ENCODE measurements around the gene CELF2. TPM values are rescaled to one million over a fixed set of nuclear protein-coding genes. Genes with fewer than 3 reads are reported as not detected.

Gene CELF2
- total RNA-seq, 6 donors from 2014 or later: 82.7 to 193 (median 120) TPM

DNA sequence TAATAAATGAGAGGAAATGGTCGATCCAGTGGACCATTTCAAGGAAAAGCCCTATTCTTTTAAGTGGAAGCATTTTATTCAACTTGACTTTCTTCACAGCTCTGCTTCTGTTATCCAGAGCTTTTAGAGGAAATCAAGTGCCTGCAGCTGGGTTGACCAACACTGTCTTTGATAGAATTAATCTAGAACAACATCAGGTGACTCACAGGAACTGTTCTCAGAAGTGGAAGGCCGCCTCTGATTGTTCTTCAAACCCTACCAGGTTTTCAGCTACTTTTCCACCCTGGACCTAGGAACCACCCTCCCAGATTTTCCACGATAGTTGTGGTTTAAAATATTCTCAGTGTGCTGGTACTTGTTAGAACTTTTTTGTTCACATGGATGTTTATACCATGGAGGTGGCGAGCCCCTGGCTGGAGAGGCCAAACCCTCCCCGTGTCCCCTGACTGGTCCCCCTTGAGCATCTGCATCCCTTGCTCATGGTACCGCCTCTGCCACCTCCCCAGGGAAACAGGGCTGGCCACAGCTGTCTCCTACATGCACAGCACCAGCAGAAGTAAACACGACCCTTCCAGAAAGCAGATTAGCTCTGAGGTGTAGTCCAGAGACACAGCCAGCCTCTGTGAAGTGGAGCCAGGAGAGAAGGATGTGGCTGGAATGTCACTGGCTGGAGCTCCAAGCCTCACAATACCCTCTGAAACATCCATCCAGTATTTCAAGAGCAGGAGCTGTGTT, 300.4 kb downstream of the CELF2 start:
- 81 to 86% methylated on average over 7 of the region's 7 CpGs for WGBS, 2 donors
- Histone ChIP-seq H3K4me3 (no peak overlapping the region), H3K4me1 (no peaks in the 10 kb centered on the region), H3K9me3 (no peaks in the 10 kb centered on the region), H3K27ac (no peak overlapping the region), H3K27me3 (no peaks in the 10 kb centered on the region), H3K36me3 (peaks cover 30 to 94% (median 59%) of the 10 kb centered on the region in 4 donors)
- DNase-seq (no peak), ATAC-seq (ENCODE audit: low FRiP score in 2 of 2) (no peak)
- no peak for TF ChIP-seq EP300 (IDR thresholded peaks at IDR 0.05)
- no peak for TF ChIP-seq POLR2A (IDR thresholded peaks at IDR 0.05)
- TF ChIP-seq, protein P1, sequence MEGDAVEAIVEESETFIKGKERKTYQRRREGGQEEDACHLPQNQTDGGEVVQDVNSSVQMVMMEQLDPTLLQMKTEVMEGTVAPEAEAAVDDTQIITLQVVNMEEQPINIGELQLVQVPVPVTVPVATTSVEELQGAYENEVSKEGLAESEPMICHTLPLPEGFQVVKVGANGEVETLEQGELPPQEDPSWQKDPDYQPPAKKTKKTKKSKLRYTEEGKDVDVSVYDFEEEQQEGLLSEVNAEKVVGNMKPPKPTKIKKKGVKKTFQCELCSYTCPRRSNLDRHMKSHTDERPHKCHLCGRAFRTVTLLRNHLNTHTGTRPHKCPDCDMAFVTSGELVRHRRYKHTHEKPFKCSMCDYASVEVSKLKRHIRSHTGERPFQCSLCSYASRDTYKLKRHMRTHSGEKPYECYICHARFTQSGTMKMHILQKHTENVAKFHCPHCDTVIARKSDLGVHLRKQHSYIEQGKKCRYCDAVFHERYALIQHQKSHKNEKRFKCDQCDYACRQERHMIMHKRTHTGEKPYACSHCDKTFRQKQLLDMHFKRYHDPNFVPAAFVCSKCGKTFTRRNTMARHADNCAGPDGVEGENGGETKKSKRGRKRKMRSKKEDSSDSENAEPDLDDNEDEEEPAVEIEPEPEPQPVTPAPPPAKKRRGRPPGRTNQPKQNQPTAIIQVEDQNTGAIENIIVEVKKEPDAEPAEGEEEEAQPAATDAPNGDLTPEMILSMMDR (IDR thresholded peaks at IDR 0.05): no peak
- TF ChIP-seq POLR2AphosphoS5 (IDR thresholded peaks at IDR 0.05): no peak

DNA sequence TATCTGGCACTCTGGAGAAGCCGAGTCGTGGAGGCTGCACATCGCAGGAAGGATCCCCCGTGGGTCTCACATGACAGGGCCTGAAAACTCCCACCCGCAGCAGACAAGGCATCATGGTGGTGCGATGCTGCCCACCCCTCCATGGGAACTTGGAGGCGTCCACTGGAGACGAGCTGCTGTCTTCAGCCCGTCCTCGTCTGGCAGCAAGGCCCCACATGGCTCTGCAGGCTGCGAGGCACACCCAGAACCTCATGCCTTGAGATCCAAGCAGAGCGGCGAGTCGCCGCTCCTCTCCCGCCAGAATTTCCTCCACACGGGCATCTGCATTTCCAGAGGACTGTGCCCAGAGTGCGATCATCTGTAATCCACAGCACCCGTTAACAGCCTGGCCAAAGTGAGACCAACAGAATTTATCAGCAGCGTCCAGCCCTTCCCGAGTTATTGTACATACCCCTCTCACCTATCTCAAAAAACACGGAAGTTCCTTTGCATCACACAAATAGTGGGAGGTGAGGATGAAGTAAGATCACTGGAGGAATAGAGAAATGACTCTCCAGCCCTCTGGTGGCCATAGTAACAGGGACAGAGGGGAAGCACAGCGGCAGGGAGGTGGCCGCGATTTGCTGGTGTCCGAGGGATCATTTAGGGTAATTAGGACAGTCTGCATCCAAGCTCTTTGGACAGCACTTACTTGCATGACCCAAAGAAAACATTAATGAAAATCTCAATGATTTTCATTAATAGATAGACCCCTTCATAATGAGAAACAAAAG, 301.3 kb downstream of the CELF2 start:
- Histone ChIP-seq H3K27me3 (no peaks in the 10 kb centered on the region), H3K9me3 (no peaks in the 10 kb centered on the region), H3K27ac (no peak overlapping the region), H3K4me3 (no peak overlapping the region), H3K36me3 (peaks cover 29 to 97% (median 60%) of the 10 kb centered on the region in 4 donors), H3K4me1 (no peaks in the 10 kb centered on the region)
- no peak for TF ChIP-seq POLR2AphosphoS5 (IDR thresholded peaks at IDR 0.05)
- TF ChIP-seq, protein P1 (IDR thresholded peaks at IDR 0.05): no peak
- no peak for TF ChIP-seq EP300 (IDR thresholded peaks at IDR 0.05)
- TF ChIP-seq POLR2A (IDR thresholded peaks at IDR 0.05): no peak
- ATAC-seq (ENCODE audit: low FRiP score in 2 of 2): no peak
- 92 to 94% methylated on average over 22 to 26 of the region's 26 CpGs for WGBS, 2 donors
- DNase-seq: peak in 1 of 2 donors; percentile 45

DNA sequence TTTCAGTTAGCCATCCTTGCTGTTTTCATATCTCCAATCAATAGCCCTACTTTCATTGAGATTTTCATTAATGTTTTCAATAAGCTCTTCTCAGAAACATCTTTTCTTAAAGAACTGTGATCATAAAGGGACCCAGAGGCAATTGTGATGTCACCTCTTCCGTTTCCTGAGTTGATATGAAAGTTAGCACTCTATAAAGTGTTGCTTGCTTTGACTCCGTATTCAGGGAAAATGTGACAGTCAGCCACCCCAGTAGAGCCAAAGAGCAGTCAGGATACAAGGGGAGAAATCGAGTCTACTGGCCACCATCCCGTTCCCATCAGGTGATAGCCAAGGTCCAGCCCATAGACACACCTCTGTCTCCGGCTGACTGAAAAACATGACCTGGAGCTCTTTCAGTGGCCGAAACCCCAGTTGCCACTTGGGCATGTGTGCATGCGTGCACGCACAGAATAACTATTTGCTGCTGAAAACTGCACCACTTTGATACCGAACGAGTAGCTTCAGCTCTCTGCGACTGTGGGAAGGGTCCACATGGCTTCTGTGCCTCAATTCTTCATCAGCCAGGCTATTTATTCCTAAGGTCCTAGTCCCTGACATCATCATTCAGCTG, 302.4 kb downstream of the CELF2 start:
- Histone ChIP-seq H3K4me3 (no peak overlapping the region), H3K27ac (no peak overlapping the region), H3K36me3 (peaks cover 24 to 97% (median 59%) of the 10 kb centered on the region in 4 donors), H3K9me3 (no peaks in the 10 kb centered on the region), H3K4me1 (no peaks in the 10 kb centered on the region), H3K27me3 (no peaks in the 10 kb centered on the region)
- ATAC-seq (ENCODE audit: low FRiP score in 2 of 2) (no peak), DNase-seq (no peak)
- 86 to 87% methylated on average over 11 of the region's 11 CpGs for WGBS, 2 donors
- TF ChIP-seq POLR2AphosphoS5 (IDR thresholded peaks at IDR 0.05) (no peak), EP300 (IDR thresholded peaks at IDR 0.05) (no peak), POLR2A (IDR thresholded peaks at IDR 0.05) (no peak)
- TF ChIP-seq, protein P1 (IDR thresholded peaks at IDR 0.05): no peak

DNA sequence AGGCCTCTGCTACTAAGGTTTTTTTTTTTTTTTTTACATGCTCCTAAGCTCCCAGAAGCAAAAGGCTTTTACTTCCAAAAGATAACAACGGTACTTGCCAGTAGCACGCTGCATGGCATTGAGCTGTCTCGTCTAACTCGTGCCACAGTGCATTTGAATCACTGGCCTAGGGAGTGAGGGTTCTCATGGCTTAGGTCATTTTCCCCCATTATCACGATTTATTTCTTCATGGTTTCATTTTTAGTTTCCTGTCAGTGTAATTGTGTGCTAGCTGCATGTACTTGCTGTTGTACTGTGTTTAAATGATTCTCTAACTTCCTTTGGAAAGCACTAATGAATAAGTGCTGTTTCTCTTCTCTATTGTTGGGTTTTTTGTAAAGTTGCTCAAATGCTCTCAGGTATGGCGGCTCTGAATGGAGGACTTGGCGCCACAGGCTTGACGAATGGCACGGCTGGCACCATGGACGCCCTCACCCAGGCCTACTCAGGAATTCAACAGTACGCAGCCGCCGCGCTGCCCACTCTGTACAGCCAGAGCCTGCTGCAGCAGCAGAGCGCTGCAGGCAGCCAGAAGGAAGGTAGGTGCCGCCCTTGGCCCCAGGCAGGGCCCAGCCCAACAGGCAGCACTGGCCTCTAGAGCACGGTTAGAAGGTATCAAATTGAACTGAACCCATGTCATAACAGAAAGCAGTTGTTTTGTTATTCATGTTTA, 303.3 kb downstream of the CELF2 start:
- peak in 1 of 2 donors; percentile 60 for DNase-seq
- Histone ChIP-seq H3K9me3 (no peaks in the 10 kb centered on the region), H3K27me3 (no peaks in the 10 kb centered on the region), H3K4me3 (no peak overlapping the region), H3K4me1 (no peaks in the 10 kb centered on the region), H3K27ac (no peak overlapping the region), H3K36me3 (peaks cover 22 to 97% (median 60%) of the 10 kb centered on the region in 4 donors)
- TF ChIP-seq POLR2AphosphoS5 (IDR thresholded peaks at IDR 0.05): no peak
- TF ChIP-seq, protein P1 (IDR thresholded peaks at IDR 0.05): no peak
- no peak for TF ChIP-seq POLR2A (IDR thresholded peaks at IDR 0.05)
- no peak for TF ChIP-seq EP300 (IDR thresholded peaks at IDR 0.05)
- 84 to 90% methylated on average over 11 to 17 of the region's 17 CpGs for WGBS, 2 donors
- no peak for ATAC-seq (ENCODE audit: low FRiP score in 2 of 2)
